HepG2 (cell line): Measurements from ENCODE around the gene CDAN1. TPM values are rescaled to one million over a fixed set of nuclear protein-coding genes. Genes with fewer than 3 reads are reported as not detected.

Source experiments
- AGO2 ChIP-seq: fragments of 200-400 bp; formaldehyde crosslinking; optimal IDR thresholded peaks from 2 replicates; pipeline ENCODE3; 2017; ENCODE audit warnings: mild to moderate bottlenecking, low read depth, low read length, moderate library complexity
- ATF7-NPFF ChIP-seq: sonication (generic); formaldehyde crosslinking; IDR thresholded peaks from 2 replicates; pipeline ENCODE4 v1.8.1; 2023; ENCODE audit warnings: mild to moderate bottlenecking, low read depth, missing genetic modification reagents, moderate library complexity
- CBX1 ChIP-seq: IDR thresholded peaks from one replicate; pipeline ENCODE4 v1.6.1; 2016; ENCODE audit warnings: antibody characterized with exemption, low read depth
- CCDC6 ChIP-seq: sonication (generic); formaldehyde crosslinking; IDR thresholded peaks from 2 replicates; pipeline ENCODE4 v1.8.1; 2022; ENCODE audit warnings: mild to moderate bottlenecking, missing genetic modification reagents, moderate library complexity
- FOXO1 ChIP-seq: sonication (generic); formaldehyde crosslinking; IDR thresholded peaks from 2 replicates; pipeline ENCODE4 v1.4.0; 2020; ENCODE audit warnings: missing genetic modification reagents
- IRX3 ChIP-seq: sonication (generic); formaldehyde crosslinking; IDR thresholded peaks from 2 replicates; pipeline ENCODE4 v1.8.1; 2023; ENCODE audit warnings: mild to moderate bottlenecking, low read depth, missing genetic modification reagents, borderline replicate concordance
- KDM2A ChIP-seq: sonication (generic); formaldehyde crosslinking; IDR thresholded peaks from 2 replicates; pipeline ENCODE4 v1.4.0; 2020; ENCODE audit warnings: low read depth, missing genetic modification reagents, borderline replicate concordance
- KLF11 ChIP-seq: IDR thresholded peaks from 2 replicates; pipeline ENCODE4 v1.6.1; 2016; ENCODE audit warnings: missing compliant biosample characterization
- MED8 ChIP-seq: sonication (generic); formaldehyde crosslinking; IDR thresholded peaks from 2 replicates; pipeline ENCODE4 v1.8.1; 2023; ENCODE audit warnings: mild to moderate bottlenecking, missing genetic modification reagents; ENCODE audit not compliant: insufficient replicate concordance
- MTERF4 ChIP-seq: sonication (generic); formaldehyde crosslinking; IDR thresholded peaks from 2 replicates; pipeline ENCODE4 v1.8.0; 2023; ENCODE audit warnings: mild to moderate bottlenecking, missing genetic modification reagents
- MYC ChIP-seq: sonication (generic); formaldehyde crosslinking; IDR thresholded peaks from 2 replicates; pipeline ENCODE4 v1.9.0; 2021; ENCODE audit warnings: missing genetic modification reagents, borderline replicate concordance
- RFXANK ChIP-seq: IDR thresholded peaks from 2 replicates; pipeline ENCODE4 v1.6.1; 2016
- SIN3B ChIP-seq: fragments of 150-350 bp; IDR thresholded peaks from 2 replicates; pipeline ENCODE4 v1.6.1; 2014; ENCODE audit warnings: low read length
- SP140L ChIP-seq: sonication (generic); formaldehyde crosslinking; IDR thresholded peaks from 2 replicates; pipeline ENCODE4 v1.4.0; 2020; ENCODE audit warnings: missing genetic modification reagents, borderline replicate concordance
- THAP11 ChIP-seq: IDR thresholded peaks from 2 replicates; pipeline ENCODE4 v1.6.1; 2016; ENCODE audit warnings: missing biosample characterization, missing genetic modification reagents
- XRCC5 ChIP-seq: fragments of 200-400 bp; formaldehyde crosslinking; optimal IDR thresholded peaks from 2 replicates; pipeline ENCODE3; 2017; ENCODE audit warnings: mild to moderate bottlenecking, low read length
- ZBTB7B ChIP-seq: sonication (generic); formaldehyde crosslinking; IDR thresholded peaks from 2 replicates; pipeline ENCODE4 v1.4.0; 2020; ENCODE audit warnings: missing genetic modification reagents
- ZFX ChIP-seq: sonication (generic); formaldehyde crosslinking; IDR thresholded peaks from 2 replicates; pipeline ENCODE4 v1.4.0; 2020; ENCODE audit warnings: mild to moderate bottlenecking, low read depth, missing genetic modification reagents, moderate library complexity
- ZNF101 ChIP-seq: sonication (generic); formaldehyde crosslinking; IDR thresholded peaks from 2 replicates; pipeline ENCODE4 v1.4.0; 2020; ENCODE audit warnings: mild to moderate bottlenecking, low read depth, missing genetic modification reagents, borderline replicate concordance
- ZNF343 ChIP-seq: sonication (generic); formaldehyde crosslinking; IDR thresholded peaks from 2 replicates; pipeline ENCODE4 v1.4.0; 2020; ENCODE audit warnings: mild to moderate bottlenecking, missing genetic modification reagents
- ZNF383 ChIP-seq: sonication (generic); formaldehyde crosslinking; IDR thresholded peaks from 2 replicates; pipeline ENCODE4 v1.4.0; 2020; ENCODE audit warnings: missing genetic modification reagents, mild to moderate bottlenecking, borderline replicate concordance
- ZNF616 ChIP-seq: sonication (generic); formaldehyde crosslinking; IDR thresholded peaks from 2 replicates; pipeline ENCODE4 v1.5.0; 2020; ENCODE audit warnings: low read depth, mild to moderate bottlenecking, missing genetic modification reagents
- ZNF709 ChIP-seq: sonication (generic); formaldehyde crosslinking; IDR thresholded peaks from 2 replicates; pipeline ENCODE4 v1.5.0; 2020; ENCODE audit warnings: mild to moderate bottlenecking, missing genetic modification reagents
- ZNF770 ChIP-seq: sonication (generic); formaldehyde crosslinking; IDR thresholded peaks from 2 replicates; pipeline ENCODE4 v1.5.0; 2020; ENCODE audit warnings: mild to moderate bottlenecking, missing genetic modification reagents
- polyA plus RNA-seq, 8 experiments: library from polyadenylated mRNA; depleted of rRNA in 3 of 8; stranded (reverse) in 7 of 8; unstranded in 1 of 8; fragments of >200 nt; fragmentation: Illumina TruSeq in 4 of 8; extraction: Trizol in 4 of 8; gene quantifications; 2 replicates each; pipeline versions ENCODE4 v1.2.1 to v1.2.3, GENCODE V29; 2011 to 2016; ENCODE audit warnings: low read depth in 4 of 8, missing spikeins in 1 of 8, mixed read lengths in 1 of 8; ENCODE audit not compliant: insufficient read depth in 1 of 8
- total RNA-seq, 5 experiments: library from RNA; depleted of rRNA; stranded (reverse); fragments of >200 nt; fragmentation: Illumina TruSeq; extraction: Trizol; gene quantifications; 2 replicates each; pipeline ENCODE4 v1.2.3, GENCODE V29; 2016; ENCODE audit warnings: low read depth in 1 of 5
- TF ChIP-seq, protein P1 (sequence below): sonication (generic); formaldehyde crosslinking; IDR thresholded peaks from 2 replicates; pipeline ENCODE4 v1.4.0; 2020; ENCODE audit warnings: missing genetic modification reagents

CDAN1 gene
- total and polyA plus RNA-seq, 2 of the 13 experiments (the other 11 are each of a cell fraction or from before 2014, with no cell fraction given), result 5.0 to 16.1 TPM

DNA sequence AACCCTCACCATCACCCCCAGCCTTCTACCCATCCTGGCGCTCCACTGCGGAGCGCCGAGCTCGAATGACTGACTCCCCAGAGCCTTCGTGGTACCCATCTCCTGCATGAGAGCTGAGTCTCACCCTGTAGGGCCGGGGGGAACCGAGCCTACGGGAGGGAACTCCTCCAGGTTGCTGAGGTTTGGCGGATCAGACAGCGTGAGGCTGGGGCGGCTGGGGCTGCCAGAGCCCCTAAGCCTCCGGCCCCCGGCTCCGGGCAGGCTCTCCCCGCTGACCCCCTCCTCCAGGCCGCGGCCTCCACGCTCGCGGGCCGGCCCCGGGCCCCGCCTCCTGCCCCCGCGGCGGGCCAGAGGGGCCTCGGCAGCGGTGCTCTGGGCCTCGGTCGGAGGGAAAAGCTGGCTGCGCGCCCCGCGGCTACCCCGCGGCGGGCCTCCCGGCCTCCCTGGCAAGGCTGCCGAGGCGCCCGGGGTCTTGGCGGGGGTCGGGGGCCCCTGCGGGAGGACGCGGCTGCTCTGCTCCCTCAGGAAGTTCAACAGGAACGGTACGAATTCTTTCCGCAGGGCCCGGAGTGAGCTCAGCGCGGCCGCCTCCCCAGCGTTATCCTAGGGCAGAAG is 643 bp downstream of the CDAN1 start (continued):
- no peak for TF ChIP-seq MED8 (CRISPR knock-in tag)
- TF ChIP-seq ZNF101 (CRISPR knock-in tag), result no peak
- TF ChIP-seq ZNF383 (CRISPR knock-in tag), result no peak
- TF ChIP-seq MTERF4 (CRISPR knock-in tag), result no peak
- TF ChIP-seq ZBTB7B (CRISPR knock-in tag), result 0 out of 2 replicates have a peak, but pooled peaks have one; percentile 12
- TF ChIP-seq ZNF343 (CRISPR knock-in tag), result no peak
- TF ChIP-seq KDM2A (CRISPR knock-in tag), result peak; percentile 19; the same call in 1 of the 2 replicates
- TF ChIP-seq CBX1, result no peak
- peak; percentile 15 for TF ChIP-seq AGO2
- no peak for TF ChIP-seq SP140L (CRISPR knock-in tag)
- TF ChIP-seq FOXO1 (CRISPR knock-in tag), result no peak
- TF ChIP-seq IRX3 (CRISPR knock-in tag), result 0 out of 2 replicates have a peak, but pooled peaks have one; percentile 20
- 0 out of 2 replicates have a peak, but pooled peaks have one; percentile 1 for TF ChIP-seq ATF7-NPFF (CRISPR knock-in tag)
- TF ChIP-seq MYC, result no peak
- no peak for TF ChIP-seq XRCC5
- 0 out of 2 replicates have a peak, but pooled peaks have one; percentile 21 for TF ChIP-seq CCDC6
- TF ChIP-seq SIN3B, result no peak
- TF ChIP-seq ZNF616, result 0 out of 2 replicates have a peak, but pooled peaks have one; percentile 41
- peak; percentile 8; the same call in 1 of the 2 replicates for TF ChIP-seq ZFX (CRISPR knock-in tag)
- TF ChIP-seq KLF11 (CRISPR knock-in tag), result no peak
- TF ChIP-seq THAP11, result no peak
- TF ChIP-seq, protein P1, sequence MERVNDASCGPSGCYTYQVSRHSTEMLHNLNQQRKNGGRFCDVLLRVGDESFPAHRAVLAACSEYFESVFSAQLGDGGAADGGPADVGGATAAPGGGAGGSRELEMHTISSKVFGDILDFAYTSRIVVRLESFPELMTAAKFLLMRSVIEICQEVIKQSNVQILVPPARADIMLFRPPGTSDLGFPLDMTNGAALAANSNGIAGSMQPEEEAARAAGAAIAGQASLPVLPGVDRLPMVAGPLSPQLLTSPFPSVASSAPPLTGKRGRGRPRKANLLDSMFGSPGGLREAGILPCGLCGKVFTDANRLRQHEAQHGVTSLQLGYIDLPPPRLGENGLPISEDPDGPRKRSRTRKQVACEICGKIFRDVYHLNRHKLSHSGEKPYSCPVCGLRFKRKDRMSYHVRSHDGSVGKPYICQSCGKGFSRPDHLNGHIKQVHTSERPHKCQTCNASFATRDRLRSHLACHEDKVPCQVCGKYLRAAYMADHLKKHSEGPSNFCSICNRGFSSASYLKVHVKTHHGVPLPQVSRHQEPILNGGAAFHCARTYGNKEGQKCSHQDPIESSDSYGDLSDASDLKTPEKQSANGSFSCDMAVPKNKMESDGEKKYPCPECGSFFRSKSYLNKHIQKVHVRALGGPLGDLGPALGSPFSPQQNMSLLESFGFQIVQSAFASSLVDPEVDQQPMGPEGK, result 0 out of 2 replicates have a peak, but pooled peaks have one; percentile 7
- peak; percentile 52; the same call in 1 of the 2 replicates for TF ChIP-seq ZNF770 (CRISPR knock-in tag)
- TF ChIP-seq RFXANK (CRISPR knock-in tag), result no peak
- TF ChIP-seq ZNF709 (CRISPR knock-in tag), result peak; percentile 32; the same call in 1 of the 2 replicates
